ENCODE results near the gene C16orf89.

- TF ChIP-seq POLR2A (IDR thresholded peaks at IDR 0.05; ENCODE audit: low read length) (no peak), GATA1 (IDR thresholded peaks at IDR 0.05; ENCODE audit: low read depth, low read length) (no peak)
Measured at GRCh38 chr16:5108505-5109158, 42.9 kb upstream of the C16orf89 start.
